Left lung (tissue), 10 donors: Measurements from ENCODE around the gene GSTM2. TPM values are rescaled to one million over a fixed set of nuclear protein-coding genes. Genes with fewer than 3 reads are reported as not detected.

Experiments used
- ATAC-seq: fragments of 200-7000 bp; cut with Tn5 transposase; one replicate; pipeline ENCODE4 v1.9.1; 2020; ENCODE audit warnings: moderate library complexity
- DNase-seq, 4 donors: peaks; one replicate each; pipeline ENCODE4 v3.0.0-alpha.2; 2013 to 2020
- H3K27ac ChIP-seq, 2 donors: fragments of 200-600 bp; sonication (generic) in 1 of 2; one replicate each; pipeline versions ENCODE4 v1.5.0 to v1.8.0; 2020 to 2021
- H3K27me3 ChIP-seq, 2 donors: fragments of 200-600 bp; sonication (generic) in 1 of 2; one replicate each; pipeline versions ENCODE4 v1.5.0 to v1.8.0; 2020 to 2021
- H3K36me3 ChIP-seq, 2 donors: fragments of 200-600 bp; sonication (generic) in 1 of 2; one replicate each; pipeline versions ENCODE4 v1.5.0 to v1.8.0; 2020 to 2021
- H3K4me1 ChIP-seq, 2 donors: fragments of 200-600 bp; one replicate each; pipeline ENCODE4 v1.8.0; 2021
- H3K4me3 ChIP-seq, 2 donors: fragments of 200-600 bp; sonication (generic) in 1 of 2; one replicate each; pipeline versions ENCODE4 v1.5.0 to v1.8.0; 2020 to 2021; ENCODE audit warnings: mild to moderate bottlenecking in 1 of 2
- H3K9me3 ChIP-seq, 2 donors: fragments of 200-600 bp; sonication (generic) in 1 of 2; one replicate each; pipeline versions ENCODE4 v1.5.0 to v1.8.0; 2020 to 2021
- intact Hi-C, 2 donors: fragments of 100-400 bp; cut with DNase I; formaldehyde crosslinking; loops; one replicate each; pipeline versions ENCODE4 v1.11.2 to v1.14.2; 2022
- polyA plus RNA-seq, 6 donors: library from polyadenylated mRNA; unstranded; fragments of 120-200 nt; gene quantifications; one replicate each; pipeline ENCODE4 v1.2.1, GENCODE V29; 2013; ENCODE audit not compliant: insufficient read length in 6 of 6
- total RNA-seq, 2 donors: library from RNA; stranded (reverse); fragmentation: NEBNext Ultra II Directional; extraction: Animal tissue kit (Norgen Biotek cat#: 25700); gene quantifications; one replicate each; pipeline ENCODE4 v1.2.1, GENCODE V29; 2021
- TF ChIP-seq, protein P1 (sequence below), 2 donors: fragments of 200-600 bp; sonication (generic) in 1 of 2; IDR thresholded peaks; one replicate each; pipeline versions ENCODE4 v1.5.0 to v1.8.0; 2021; ENCODE audit warnings: antibody characterized with exemption in 2 of 2
- donor health status: DM: no; HTN: yes; CAD: no.
- donor health status: DM: no; HTN: no; CAD: no.

The GSTM2 gene
- total and polyA plus RNA-seq, 8 donors = 25.4 to 281 (median 225) TPM

DNA sequence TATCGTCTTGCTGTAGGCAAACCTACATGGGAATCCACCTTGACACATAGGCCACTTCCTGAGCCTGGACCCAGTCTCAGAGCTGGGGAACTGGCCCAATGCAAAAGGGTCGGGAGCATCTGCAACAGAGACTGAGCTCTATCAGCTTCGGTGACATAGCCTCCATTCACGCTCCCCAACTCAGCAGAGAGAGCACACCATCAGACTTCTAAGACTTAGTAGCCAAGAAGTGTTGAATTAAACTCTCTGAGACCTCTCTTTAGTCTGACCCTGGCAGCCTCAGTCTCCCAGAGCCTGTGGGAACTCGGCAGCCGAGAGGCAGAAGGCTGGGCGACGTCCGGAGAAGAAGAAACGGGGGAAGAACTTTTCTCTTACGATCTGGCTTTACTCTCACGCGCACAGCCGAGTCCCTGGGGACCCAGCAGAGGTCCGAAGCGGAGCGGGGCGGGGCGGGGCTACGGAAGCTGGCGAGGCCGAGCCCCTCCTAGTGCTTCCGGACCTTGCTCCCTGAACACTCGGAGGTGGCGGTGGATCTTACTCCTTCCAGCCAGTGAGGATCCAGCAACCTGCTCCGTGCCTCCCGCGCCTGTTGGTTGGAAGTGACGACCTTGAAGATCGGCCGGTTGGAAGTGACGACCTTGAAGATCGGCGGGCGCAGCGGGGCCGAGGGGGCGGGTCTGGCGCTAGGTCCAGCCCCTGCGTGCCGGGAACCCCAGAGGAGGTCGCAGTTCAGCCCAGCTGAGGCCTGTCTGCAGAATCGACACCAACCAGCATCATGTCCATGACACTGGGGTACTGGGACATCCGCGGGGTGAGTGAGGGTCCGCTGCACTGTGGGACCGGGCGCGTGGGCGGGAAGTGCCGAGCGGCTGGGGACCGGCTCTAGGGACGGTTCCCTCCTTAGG, 12.0 kb upstream of the GSTM2 start, which contains the start of gene GSTM4:
Gene GSTM4 (plus strand): TSS at position 485 of the 905 bp plus-strand sequence. CDS start 291 bp downstream, at position 776.
- intact Hi-C loops = loop anchor here in 1 of 2 donors (10.0 kb wide), 1 partner anchor 119 kb away; no protein-coding TSS in a partner anchor
- peak within 1 kb of the TSS; percentile 69 to 72 for H3K4me3 ChIP-seq
- H3K27ac ChIP-seq = peak within 1 kb of the TSS; percentile 69 to 81
- H3K9me3 ChIP-seq = no peaks in the 10 kb centered on the region
- peak; percentile 98 for ATAC-seq
- peak; percentile 82 to 95 (median 84) for DNase-seq
- TF ChIP-seq, protein P1, sequence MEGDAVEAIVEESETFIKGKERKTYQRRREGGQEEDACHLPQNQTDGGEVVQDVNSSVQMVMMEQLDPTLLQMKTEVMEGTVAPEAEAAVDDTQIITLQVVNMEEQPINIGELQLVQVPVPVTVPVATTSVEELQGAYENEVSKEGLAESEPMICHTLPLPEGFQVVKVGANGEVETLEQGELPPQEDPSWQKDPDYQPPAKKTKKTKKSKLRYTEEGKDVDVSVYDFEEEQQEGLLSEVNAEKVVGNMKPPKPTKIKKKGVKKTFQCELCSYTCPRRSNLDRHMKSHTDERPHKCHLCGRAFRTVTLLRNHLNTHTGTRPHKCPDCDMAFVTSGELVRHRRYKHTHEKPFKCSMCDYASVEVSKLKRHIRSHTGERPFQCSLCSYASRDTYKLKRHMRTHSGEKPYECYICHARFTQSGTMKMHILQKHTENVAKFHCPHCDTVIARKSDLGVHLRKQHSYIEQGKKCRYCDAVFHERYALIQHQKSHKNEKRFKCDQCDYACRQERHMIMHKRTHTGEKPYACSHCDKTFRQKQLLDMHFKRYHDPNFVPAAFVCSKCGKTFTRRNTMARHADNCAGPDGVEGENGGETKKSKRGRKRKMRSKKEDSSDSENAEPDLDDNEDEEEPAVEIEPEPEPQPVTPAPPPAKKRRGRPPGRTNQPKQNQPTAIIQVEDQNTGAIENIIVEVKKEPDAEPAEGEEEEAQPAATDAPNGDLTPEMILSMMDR (IDR thresholded peaks at IDR 0.05) = no peak
- peaks cover 0 to 7% of the 10 kb centered on the region in 2 donors for H3K36me3 ChIP-seq
- peaks cover 0 to 18% of the 10 kb centered on the region in 2 donors for H3K4me1 ChIP-seq
- H3K27me3 ChIP-seq = no peaks in the 10 kb centered on the region

DNA sequence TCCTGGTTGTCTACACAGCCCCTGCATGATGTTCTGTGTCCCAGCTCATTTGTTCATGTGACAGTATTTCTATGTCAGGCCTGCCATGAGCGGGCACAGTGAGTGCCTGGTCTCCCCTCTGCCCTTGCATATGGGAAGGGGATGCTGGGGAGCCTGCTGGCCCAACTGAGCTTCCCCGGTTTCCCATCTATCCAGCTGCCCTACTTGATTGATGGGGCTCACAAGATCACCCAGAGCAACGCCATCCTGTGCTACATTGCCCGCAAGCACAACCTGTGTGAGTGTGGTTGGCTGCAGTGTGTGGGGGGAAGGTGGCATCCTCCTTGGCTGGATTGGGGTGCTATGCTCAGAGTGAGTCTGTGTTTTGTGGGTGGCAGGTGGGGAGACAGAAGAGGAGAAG, 10.5 kb upstream of the GSTM2 start:
- Histone ChIP-seq H3K36me3 (peaks cover 0 to 14% of the 10 kb centered on the region in 2 donors), H3K27me3 (no peaks in the 10 kb centered on the region), H3K9me3 (no peaks in the 10 kb centered on the region), H3K27ac (no peak overlapping the region), H3K4me1 (peaks cover 0 to 18% of the 10 kb centered on the region in 2 donors), H3K4me3 (no peak overlapping the region)
- intact Hi-C loops = loop anchor here in 1 of 2 donors (10.0 kb wide), 1 partner anchor 117 kb away; no protein-coding TSS in a partner anchor
- ATAC-seq = no peak
- TF ChIP-seq, protein P1 (IDR thresholded peaks at IDR 0.05) = no peak
- no peak for DNase-seq

DNA sequence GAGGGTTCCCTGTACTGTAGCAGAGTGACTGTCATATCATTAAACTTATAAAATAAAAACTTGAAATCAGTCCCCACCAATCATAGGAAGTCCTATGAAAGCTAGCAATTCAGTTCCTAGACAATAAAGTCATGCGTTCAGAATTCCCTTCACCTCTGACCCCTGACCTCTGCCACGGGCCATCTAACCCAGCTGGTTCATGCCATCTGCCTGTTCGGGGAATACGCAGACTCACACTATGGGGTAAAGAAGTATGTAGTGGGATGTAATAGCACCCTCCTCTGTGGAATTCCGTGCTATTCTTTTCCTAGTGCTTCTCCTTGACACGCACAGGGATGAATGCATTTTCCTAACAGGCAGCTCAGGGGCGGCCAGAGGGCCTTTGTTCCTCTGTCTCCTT, 9.9 kb upstream of the GSTM2 start:
- no peaks in the 10 kb centered on the region for H3K9me3 ChIP-seq
- TF ChIP-seq, protein P1 (IDR thresholded peaks at IDR 0.05) = no peak
- DNase-seq (no peak), ATAC-seq (no peak)
- intact Hi-C loops = loop anchor here in 1 of 2 donors (10.0 kb wide), 1 partner anchor 117 kb away; no protein-coding TSS in a partner anchor
- H3K4me1 ChIP-seq = peaks cover 0 to 18% of the 10 kb centered on the region in 2 donors
- H3K27ac ChIP-seq = no peak overlapping the region
- H3K4me3 ChIP-seq = no peak overlapping the region
- H3K36me3 ChIP-seq = peaks cover 0 to 14% of the 10 kb centered on the region in 2 donors
- H3K27me3 ChIP-seq = no peaks in the 10 kb centered on the region

DNA sequence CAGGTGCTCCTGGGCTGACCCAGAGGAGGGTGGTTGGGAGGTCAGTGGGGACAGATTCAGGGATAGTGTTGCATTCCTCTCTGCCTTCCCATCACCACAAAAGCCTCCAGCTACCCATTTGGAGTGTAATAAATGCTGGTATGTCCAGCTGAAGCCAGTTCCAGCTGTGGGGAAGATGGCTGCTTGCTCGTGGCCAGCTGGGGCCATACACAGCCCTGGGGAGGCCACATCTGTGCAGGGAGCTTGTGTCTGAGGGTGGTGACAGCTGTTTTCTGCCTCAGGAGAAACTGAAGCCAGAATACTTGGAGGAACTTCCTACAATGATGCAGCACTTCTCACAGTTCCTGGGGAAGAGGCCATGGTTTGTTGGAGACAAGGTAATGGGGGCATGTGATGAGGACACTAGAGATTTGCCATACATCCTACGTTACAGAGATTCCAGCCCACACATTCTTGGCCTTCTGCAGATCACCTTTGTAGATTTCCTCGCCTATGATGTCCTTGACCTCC, 9.3 kb upstream of the GSTM2 start:
- H3K9me3 ChIP-seq = no peaks in the 10 kb centered on the region
- H3K36me3 ChIP-seq = peaks cover 0 to 14% of the 10 kb centered on the region in 2 donors
- TF ChIP-seq, protein P1 (IDR thresholded peaks at IDR 0.05) = no peak
- H3K4me3 ChIP-seq = no peak overlapping the region
- intact Hi-C loops = loop anchor here in 1 of 2 donors (10.0 kb wide), 1 partner anchor 116 kb away; no protein-coding TSS in a partner anchor
- ATAC-seq (no peak), DNase-seq (no peak)
- H3K27ac ChIP-seq = no peak overlapping the region
- no peaks in the 10 kb centered on the region for H3K27me3 ChIP-seq
- peaks cover 0 to 18% of the 10 kb centered on the region in 2 donors for H3K4me1 ChIP-seq

DNA sequence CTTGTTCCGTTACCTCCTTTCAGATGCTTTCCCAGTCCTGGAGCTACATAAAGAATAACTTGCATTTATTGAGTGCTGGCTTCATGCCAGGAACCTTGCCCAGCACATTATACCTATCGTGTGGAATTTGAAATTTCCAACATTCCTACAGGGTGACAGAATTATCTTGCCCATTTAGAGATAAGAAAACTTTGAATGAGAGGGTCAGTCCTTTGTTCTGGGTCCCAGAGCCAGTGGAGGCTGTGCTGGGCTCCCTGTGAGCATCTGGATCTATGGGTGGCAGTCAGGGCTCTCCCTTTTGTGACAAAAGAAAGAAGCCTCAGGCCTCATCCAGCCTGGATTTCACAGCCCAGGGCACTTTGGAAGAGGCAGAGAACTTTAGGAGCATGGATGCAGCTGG, 8.7 kb upstream of the GSTM2 start:
- peaks cover 0 to 18% of the 10 kb centered on the region in 2 donors for H3K4me1 ChIP-seq
- intact Hi-C loops = loop anchor here in 1 of 2 donors (10.0 kb wide), 1 partner anchor 116 kb away; no protein-coding TSS in a partner anchor
- ATAC-seq (no peak), DNase-seq (no peak)
- H3K36me3 ChIP-seq = peaks cover 0 to 14% of the 10 kb centered on the region in 2 donors
- H3K27me3 ChIP-seq = no peaks in the 10 kb centered on the region
- H3K4me3 ChIP-seq = no peak overlapping the region
- no peaks in the 10 kb centered on the region for H3K9me3 ChIP-seq
- no peak overlapping the region for H3K27ac ChIP-seq
- TF ChIP-seq, protein P1 (IDR thresholded peaks at IDR 0.05) = no peak
